ENCODE data around the gene TRDN.

DNA sequence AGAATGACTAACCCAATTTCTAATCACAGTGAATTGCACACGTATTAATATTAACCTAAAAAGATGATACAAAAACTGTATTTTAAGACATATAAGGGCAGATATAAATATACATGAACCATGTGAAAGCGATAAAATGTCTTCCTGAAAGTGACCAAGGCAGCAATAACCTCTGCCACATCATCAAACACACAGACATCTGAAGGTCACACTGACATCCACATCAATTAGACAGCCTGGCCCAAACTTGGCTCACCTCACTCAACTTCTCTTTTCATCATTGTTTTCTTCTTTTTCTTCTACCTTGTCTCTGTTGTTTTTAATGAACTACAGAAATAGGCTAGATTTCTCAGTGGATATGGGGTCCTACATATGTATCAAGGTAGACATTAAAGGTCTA lies 128.5 kb downstream of the TRDN start:
- no peak for TF ChIP-seq EZH2 (IDR thresholded peaks at IDR 0.05; ENCODE audit: borderline replicate concordance, low read depth, low read length, severe bottlenecking)
- TF ChIP-seq, protein P1, sequence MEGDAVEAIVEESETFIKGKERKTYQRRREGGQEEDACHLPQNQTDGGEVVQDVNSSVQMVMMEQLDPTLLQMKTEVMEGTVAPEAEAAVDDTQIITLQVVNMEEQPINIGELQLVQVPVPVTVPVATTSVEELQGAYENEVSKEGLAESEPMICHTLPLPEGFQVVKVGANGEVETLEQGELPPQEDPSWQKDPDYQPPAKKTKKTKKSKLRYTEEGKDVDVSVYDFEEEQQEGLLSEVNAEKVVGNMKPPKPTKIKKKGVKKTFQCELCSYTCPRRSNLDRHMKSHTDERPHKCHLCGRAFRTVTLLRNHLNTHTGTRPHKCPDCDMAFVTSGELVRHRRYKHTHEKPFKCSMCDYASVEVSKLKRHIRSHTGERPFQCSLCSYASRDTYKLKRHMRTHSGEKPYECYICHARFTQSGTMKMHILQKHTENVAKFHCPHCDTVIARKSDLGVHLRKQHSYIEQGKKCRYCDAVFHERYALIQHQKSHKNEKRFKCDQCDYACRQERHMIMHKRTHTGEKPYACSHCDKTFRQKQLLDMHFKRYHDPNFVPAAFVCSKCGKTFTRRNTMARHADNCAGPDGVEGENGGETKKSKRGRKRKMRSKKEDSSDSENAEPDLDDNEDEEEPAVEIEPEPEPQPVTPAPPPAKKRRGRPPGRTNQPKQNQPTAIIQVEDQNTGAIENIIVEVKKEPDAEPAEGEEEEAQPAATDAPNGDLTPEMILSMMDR (IDR thresholded peaks at IDR 0.05; ENCODE audit: borderline replicate concordance, extremely low read depth, low read length, poor library complexity, severe bottlenecking), result no peak
